Suprapubic skin (tissue), 4 donors: ENCODE results near the gene TACC3. TPM values are rescaled to one million over a fixed set of nuclear protein-coding genes. Genes with fewer than 3 reads are reported as not detected.
A peak's percentile ranks its signal among the peaks of the same experiment; 100 is the strongest.

ENCODE experiments used
- DNase-seq, 2 donors: peaks; one replicate each; pipeline ENCODE4 v3.0.0-alpha.2; 2019; ENCODE audit warnings: low spot score in 2 of 2
- H3K27ac ChIP-seq: fragments of 200-600 bp; sonication (generic); one replicate; pipeline ENCODE4 v1.5.1; 2019
- H3K27me3 ChIP-seq: fragments of 200-600 bp; sonication (generic); one replicate; pipeline ENCODE4 v1.5.1; 2019
- H3K36me3 ChIP-seq: fragments of 200-600 bp; sonication (generic); one replicate; pipeline ENCODE4 v1.5.1; 2019
- H3K4me1 ChIP-seq: fragments of 200-600 bp; sonication (generic); one replicate; pipeline ENCODE4 v1.5.1; 2019
- H3K4me3 ChIP-seq: fragments of 200-600 bp; sonication (generic); one replicate; pipeline ENCODE4 v1.5.1; 2019; ENCODE audit warnings: mild to moderate bottlenecking
- H3K9me3 ChIP-seq: fragments of 200-600 bp; sonication (generic); one replicate; pipeline ENCODE4 v1.5.1; 2019
- EP300 ChIP-seq: sonication (generic); formaldehyde crosslinking; IDR thresholded peaks from one replicate; pipeline ENCODE4 v1.6.1; 2017; ENCODE audit warnings: antibody characterized with exemption
- POLR2A ChIP-seq, 2 donors: fragments of 450-650 bp; IDR thresholded peaks; one replicate each; pipeline ENCODE4 v1.6.1; 2017; ENCODE audit warnings: antibody characterized with exemption in 2 of 2, mild to moderate bottlenecking in 2 of 2, moderate library complexity in 2 of 2
- POLR2AphosphoS5 ChIP-seq, 3 donors: sonication (generic); formaldehyde crosslinking; IDR thresholded peaks; one replicate each; pipeline ENCODE4 v1.6.1; 2017; ENCODE audit warnings: antibody characterized with exemption in 3 of 3
- WGBS: methylation state at CpG from one replicate; pipeline ENCODE4 v1.1.5; 2018; 5-methylcytosine and 5-hydroxymethylcytosine counted together
- total RNA-seq, 4 donors: library from RNA; depleted of rRNA; stranded (reverse); fragments of >200 nt; gene quantifications; one replicate each; pipeline ENCODE4 v1.1.0, GENCODE V29; 2016
- TF ChIP-seq, protein P1 (sequence below), 2 donors: fragments of 200-600 bp in 1 of 2; fragments of 450-650 bp in 1 of 2; sonication (generic) in 1 of 2; IDR thresholded peaks; one replicate each; pipeline ENCODE4 v1.5.1; 2016 to 2019; ENCODE audit warnings: antibody characterized with exemption in 2 of 2, mild to moderate bottlenecking in 1 of 2, moderate library complexity in 1 of 2

Gene TACC3
- 10 to 100 TPM in 2 of 4 donors, 1 to 10 TPM in 2; 7.2 to 11.7 (median 8.8) TPM for total RNA-seq

DNA sequence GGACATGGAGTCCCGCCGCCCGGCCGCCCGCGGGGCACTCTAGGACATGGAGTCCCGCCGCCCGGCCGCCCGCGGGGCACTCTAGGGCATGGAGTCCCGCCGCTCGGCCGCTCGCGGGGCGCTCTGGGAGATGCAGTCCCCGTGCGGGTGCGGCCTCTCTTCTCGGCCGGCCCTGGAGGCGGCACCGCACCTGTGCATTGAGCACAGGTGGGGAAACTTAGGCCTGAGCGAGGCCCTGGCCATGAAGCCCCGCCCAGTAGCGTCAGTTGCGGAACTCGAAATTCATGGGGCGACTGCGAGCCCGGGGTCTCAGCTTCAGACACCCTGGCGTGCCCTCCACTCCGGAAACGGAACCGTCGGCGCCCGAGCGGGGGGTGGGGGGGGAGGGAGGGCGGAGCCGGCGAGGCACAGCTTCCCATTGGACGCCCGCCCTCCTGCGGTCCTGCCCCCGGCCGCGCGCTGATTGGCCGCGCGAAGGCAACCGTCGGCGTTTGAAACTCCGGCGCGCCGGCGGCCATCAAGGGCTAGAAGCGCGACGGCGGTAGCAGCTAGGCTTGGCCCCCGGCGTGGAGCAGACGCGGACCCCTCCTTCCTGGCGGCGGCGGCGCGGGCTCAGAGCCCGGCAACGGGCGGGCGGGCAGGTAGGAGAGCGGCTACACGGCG lies at the start of gene TACC3, which contains the start of gene TMEM129:
Gene TACC3 (plus strand): TSS at position 519 of the 663 bp plus-strand sequence. CDS start 1,901 bp downstream, outside the sequence.
Gene TMEM129 (minus strand): TSS at position 321 of the 663 bp plus-strand sequence. CDS start 486 bp downstream, outside the sequence.
- Histone ChIP-seq H3K9me3 (no peaks in the 10 kb centered on the region), H3K4me1 (peaks cover 60% of the 10 kb centered on the region), H3K27me3 (no peaks in the 10 kb centered on the region), H3K36me3 (peaks cover 12% of the 10 kb centered on the region), H3K4me3 (peak within 1 kb of the TSS; percentile 90), H3K27ac (peak within 1 kb of the TSS; percentile 96)
- DNase-seq: peak; percentile 95 to 96
- TF ChIP-seq, protein P1, sequence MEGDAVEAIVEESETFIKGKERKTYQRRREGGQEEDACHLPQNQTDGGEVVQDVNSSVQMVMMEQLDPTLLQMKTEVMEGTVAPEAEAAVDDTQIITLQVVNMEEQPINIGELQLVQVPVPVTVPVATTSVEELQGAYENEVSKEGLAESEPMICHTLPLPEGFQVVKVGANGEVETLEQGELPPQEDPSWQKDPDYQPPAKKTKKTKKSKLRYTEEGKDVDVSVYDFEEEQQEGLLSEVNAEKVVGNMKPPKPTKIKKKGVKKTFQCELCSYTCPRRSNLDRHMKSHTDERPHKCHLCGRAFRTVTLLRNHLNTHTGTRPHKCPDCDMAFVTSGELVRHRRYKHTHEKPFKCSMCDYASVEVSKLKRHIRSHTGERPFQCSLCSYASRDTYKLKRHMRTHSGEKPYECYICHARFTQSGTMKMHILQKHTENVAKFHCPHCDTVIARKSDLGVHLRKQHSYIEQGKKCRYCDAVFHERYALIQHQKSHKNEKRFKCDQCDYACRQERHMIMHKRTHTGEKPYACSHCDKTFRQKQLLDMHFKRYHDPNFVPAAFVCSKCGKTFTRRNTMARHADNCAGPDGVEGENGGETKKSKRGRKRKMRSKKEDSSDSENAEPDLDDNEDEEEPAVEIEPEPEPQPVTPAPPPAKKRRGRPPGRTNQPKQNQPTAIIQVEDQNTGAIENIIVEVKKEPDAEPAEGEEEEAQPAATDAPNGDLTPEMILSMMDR (IDR thresholded peaks at IDR 0.05): no peak
- no peak for TF ChIP-seq POLR2A (IDR thresholded peaks at IDR 0.05)
- peak; percentile 45 to 68 (median 54) for TF ChIP-seq POLR2AphosphoS5 (IDR thresholded peaks at IDR 0.05)
- TF ChIP-seq EP300: no peak
- WGBS: 1% methylated on average over 16 of the region's 83 CpGs

GRCh38 chr4:1673671-1674070 lies 47.6 kb upstream of the TACC3 start:
- no peaks in the 10 kb centered on the region for H3K9me3 ChIP-seq
- H3K36me3 ChIP-seq: no peaks in the 10 kb centered on the region
- no peaks in the 10 kb centered on the region for H3K4me1 ChIP-seq
- no peak overlapping the region for H3K4me3 ChIP-seq
- H3K27ac ChIP-seq: no peak overlapping the region
- 89% methylated on average over 20 of the region's 20 CpGs for WGBS
- no peak for DNase-seq
- TF ChIP-seq POLR2AphosphoS5 (IDR thresholded peaks at IDR 0.05): no peak
- no peaks in the 10 kb centered on the region for H3K27me3 ChIP-seq

- Histone ChIP-seq H3K4me1 (no peaks in the 10 kb centered on the region), H3K27me3 (no peaks in the 10 kb centered on the region), H3K27ac (no peak overlapping the region), H3K9me3 (no peaks in the 10 kb centered on the region), H3K36me3 (no peaks in the 10 kb centered on the region), H3K4me3 (no peak overlapping the region)
- TF ChIP-seq, protein P1 (IDR thresholded peaks at IDR 0.05): no peak
- no peak for TF ChIP-seq POLR2AphosphoS5 (IDR thresholded peaks at IDR 0.05)
- TF ChIP-seq POLR2A (IDR thresholded peaks at IDR 0.05): no peak
- no peak for TF ChIP-seq EP300
- 66% methylated on average over 9 of the region's 9 CpGs for WGBS
- no peak for DNase-seq
Measured at GRCh38 chr4:1674682-1675081, 46.6 kb upstream of the TACC3 start.

GRCh38 chr4:1675136-1675801 lies 46.1 kb upstream of the TACC3 start:
- Histone ChIP-seq H3K9me3 (no peaks in the 10 kb centered on the region), H3K27ac (no peak overlapping the region), H3K4me1 (no peaks in the 10 kb centered on the region), H3K4me3 (no peak overlapping the region), H3K36me3 (no peaks in the 10 kb centered on the region), H3K27me3 (no peaks in the 10 kb centered on the region)
- DNase-seq: no peak
- WGBS: 86% methylated on average over 18 of the region's 19 CpGs
- TF ChIP-seq EP300: no peak
- no peak for TF ChIP-seq POLR2AphosphoS5 (IDR thresholded peaks at IDR 0.05)
- TF ChIP-seq POLR2A (IDR thresholded peaks at IDR 0.05): no peak
- TF ChIP-seq, protein P1 (IDR thresholded peaks at IDR 0.05): no peak

GRCh38 chr4:1675802-1676137 lies 45.6 kb upstream of the TACC3 start:
- Histone ChIP-seq H3K4me1 (no peaks in the 10 kb centered on the region), H3K27ac (no peak overlapping the region), H3K27me3 (no peaks in the 10 kb centered on the region), H3K36me3 (no peaks in the 10 kb centered on the region), H3K9me3 (no peaks in the 10 kb centered on the region), H3K4me3 (no peak overlapping the region)
- TF ChIP-seq EP300 (no peak), POLR2AphosphoS5 (IDR thresholded peaks at IDR 0.05) (no peak), POLR2A (IDR thresholded peaks at IDR 0.05) (no peak)
- TF ChIP-seq, protein P1 (IDR thresholded peaks at IDR 0.05): no peak
- WGBS: 79% methylated on average over 9 of the region's 10 CpGs
- no peak for DNase-seq
